Subcutaneous abdominal adipose tissue (tissue), 5 donors: ENCODE data around the gene XRCC5.
"Not testable (repeated sequence)": the region's sequence is repeated elsewhere in the genome, so short reads cannot be mapped to it uniquely, and the experiment has no call there.

Experiments used
- H3K27ac ChIP-seq: one replicate; pipeline ENCODE4 v1.7.0; 2013; ENCODE audit warnings: low read depth, mild to moderate bottlenecking, inconsistent platforms, low read length, moderate library complexity
- H3K27me3 ChIP-seq, 5 donors: one replicate each; pipeline ENCODE4 v1.7.0; 2013; ENCODE audit warnings: low read length in 5 of 5, inconsistent platforms in 1 of 5; ENCODE audit not compliant: control insufficient read depth in 5 of 5, insufficient read depth in 4 of 5
- H3K36me3 ChIP-seq, 5 donors: one replicate each; pipeline ENCODE4 v1.7.0; 2013; ENCODE audit warnings: low read length in 5 of 5; ENCODE audit not compliant: control insufficient read depth in 5 of 5, insufficient read depth in 5 of 5
- H3K4me1 ChIP-seq, 5 donors: one replicate each; pipeline ENCODE4 v1.7.0; 2013; ENCODE audit warnings: low read length in 5 of 5, mild to moderate bottlenecking in 3 of 5, moderate library complexity in 1 of 5; ENCODE audit not compliant: control insufficient read depth in 5 of 5, insufficient read depth in 5 of 5
- H3K4me3 ChIP-seq, 5 donors: one replicate each; pipeline ENCODE4 v1.7.0; 2013; ENCODE audit warnings: low read length in 5 of 5, low read depth in 1 of 5
- H3K9ac ChIP-seq, 5 donors: one replicate each; pipeline ENCODE4 v1.7.0; 2013; ENCODE audit warnings: low read length in 5 of 5, mild to moderate bottlenecking in 4 of 5, moderate library complexity in 3 of 5
- H3K9me3 ChIP-seq, 5 donors: one replicate each; pipeline ENCODE4 v1.7.0; 2013; ENCODE audit warnings: low read length in 5 of 5; ENCODE audit not compliant: control insufficient read depth in 5 of 5
- donor health status: healthy.
- donor health status: healthy.
- donor health status: healthy.
- donor health status: healthy.
- donor health status: healthy.

Gene XRCC5

DNA sequence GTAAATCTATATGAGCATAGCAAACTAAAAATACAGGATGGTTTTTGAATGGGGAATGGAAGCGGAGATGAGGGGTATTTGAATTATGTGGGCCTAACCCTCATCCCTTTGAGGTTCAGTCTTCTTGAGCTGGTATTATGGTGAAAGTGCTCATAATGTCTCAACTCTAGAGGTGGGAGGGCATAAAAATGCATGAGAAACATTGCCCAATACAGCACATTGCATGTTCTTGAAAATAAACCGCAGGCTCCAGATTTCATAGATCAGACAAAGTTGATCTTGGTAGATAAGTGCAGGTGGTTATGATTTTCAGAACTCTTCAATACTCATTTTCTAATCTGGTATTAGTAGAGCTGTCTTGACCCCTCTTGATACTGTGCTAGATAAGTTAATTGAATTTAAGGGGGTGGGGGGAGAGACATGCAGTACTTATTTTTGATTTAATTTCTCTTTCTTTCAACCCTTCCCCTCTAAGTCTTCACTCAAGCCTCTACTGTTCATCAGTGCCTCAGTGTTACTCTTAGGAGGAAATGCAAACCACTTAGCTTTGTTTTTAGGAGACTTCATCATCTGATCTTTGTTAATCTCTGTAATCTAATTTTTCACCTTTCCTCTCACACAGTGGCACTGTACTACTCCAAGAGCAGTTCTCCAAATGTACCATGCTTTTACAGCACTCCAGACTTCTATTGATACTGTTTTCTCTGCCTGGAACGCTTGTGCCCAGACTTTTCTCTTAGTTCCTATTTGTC lies 22.2 kb downstream of the XRCC5 start:
- Histone ChIP-seq H3K27me3 (no peaks in the 10 kb centered on the region), H3K9me3 (no peaks in the 10 kb centered on the region), H3K36me3 (peaks cover 62 to 93% (median 70%) of the 10 kb centered on the region in 5 donors), H3K4me3 (no peak overlapping the region), H3K4me1 (peaks cover 0 to 13% (median 0%) of the 10 kb centered on the region in 5 donors), H3K27ac (no peak overlapping the region), H3K9ac (peak overlapping the region in 1 of 5 donors; percentile 20)

DNA sequence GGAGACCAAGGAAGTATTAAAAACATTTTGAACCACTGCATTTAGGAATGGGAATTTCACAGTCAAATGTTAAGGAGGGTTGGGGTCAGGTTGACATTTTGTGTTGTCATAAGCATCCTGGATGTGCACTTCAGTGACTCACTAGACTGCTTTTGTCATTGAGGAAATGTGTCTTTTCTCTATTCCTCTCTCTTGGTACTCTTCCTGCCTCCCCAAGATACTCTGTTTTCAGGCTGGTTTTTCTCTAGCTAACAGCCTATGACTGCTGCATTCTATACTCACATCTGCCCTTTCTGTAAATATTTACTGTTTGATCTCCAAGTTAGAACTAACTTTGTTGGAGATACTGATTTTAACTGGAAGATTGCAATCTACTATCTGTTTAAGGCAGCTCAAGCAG lies 23.4 kb downstream of the XRCC5 start:
- H3K27ac ChIP-seq, result no peak overlapping the region
- H3K27me3 ChIP-seq, result no peaks in the 10 kb centered on the region
- H3K9ac ChIP-seq, result no peak overlapping the region
- peaks cover 69 to 93% (median 71%) of the 10 kb centered on the region in 5 donors for H3K36me3 ChIP-seq
- H3K4me3 ChIP-seq, result no peak overlapping the region
- no peaks in the 10 kb centered on the region for H3K9me3 ChIP-seq
- peaks cover 0 to 13% (median 0%) of the 10 kb centered on the region in 5 donors for H3K4me1 ChIP-seq

DNA sequence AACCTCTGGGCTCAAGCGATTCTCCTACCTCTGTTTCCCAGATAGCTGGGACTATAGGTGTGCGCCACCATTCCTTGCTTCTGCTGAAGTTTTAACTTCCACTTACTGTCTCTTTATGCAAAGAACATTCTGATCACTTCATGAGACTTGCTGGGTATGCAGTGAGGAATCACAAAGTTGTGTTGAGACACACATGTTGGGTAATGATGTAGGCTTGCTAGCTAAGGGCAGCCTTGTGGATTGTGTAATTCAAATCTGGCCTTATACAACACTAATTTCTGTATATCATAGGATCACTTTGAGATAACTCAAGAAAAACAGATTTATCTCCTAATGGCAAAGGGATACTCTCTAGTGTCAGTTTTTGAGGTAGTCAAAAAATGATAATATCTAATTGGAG lies 24.2 kb downstream of the XRCC5 start:
- H3K9me3 ChIP-seq, result no peaks in the 10 kb centered on the region
- peaks cover 69 to 93% (median 78%) of the 10 kb centered on the region in 5 donors for H3K36me3 ChIP-seq
- H3K9ac ChIP-seq, result no peak overlapping the region
- H3K27me3 ChIP-seq, result no peaks in the 10 kb centered on the region
- no peak overlapping the region for H3K4me3 ChIP-seq
- no peak overlapping the region for H3K27ac ChIP-seq
- peaks cover 0 to 13% (median 0%) of the 10 kb centered on the region in 5 donors for H3K4me1 ChIP-seq

DNA sequence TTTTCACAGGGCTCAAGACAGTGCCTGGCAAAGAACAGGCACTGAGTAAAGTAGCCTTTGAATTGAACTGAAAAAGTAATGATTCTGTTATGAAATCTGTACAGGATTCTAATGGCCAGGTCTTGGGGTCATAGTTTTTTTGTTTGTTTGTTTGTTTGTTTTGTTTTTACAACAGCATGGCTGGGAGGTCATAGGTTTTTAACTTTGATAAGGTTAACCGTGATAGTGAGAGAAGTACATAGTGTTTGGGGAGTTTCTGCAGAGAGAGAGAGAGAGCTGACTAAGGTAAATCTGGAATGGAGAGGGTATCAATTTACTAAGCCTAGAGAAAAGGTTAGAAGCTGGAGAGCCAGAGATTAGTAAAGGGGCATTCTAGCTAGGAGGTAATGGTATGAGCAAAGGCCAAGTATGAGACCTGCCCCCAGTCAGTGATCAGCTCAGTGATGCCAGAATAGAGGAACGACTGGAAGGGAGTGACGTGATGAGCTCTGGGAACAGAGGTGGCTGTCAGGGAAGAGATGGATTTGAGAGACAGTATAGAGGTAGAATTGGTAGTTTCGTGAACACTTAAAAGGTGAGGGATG lies 25.9 kb downstream of the XRCC5 start:
- H3K9me3 ChIP-seq, result no peaks in the 10 kb centered on the region
- H3K4me1 ChIP-seq, result peaks cover 0 to 13% (median 0%) of the 10 kb centered on the region in 5 donors
- H3K27ac ChIP-seq, result no peak overlapping the region
- H3K9ac ChIP-seq, result no peak overlapping the region
- no peaks in the 10 kb centered on the region for H3K27me3 ChIP-seq
- no peak overlapping the region for H3K4me3 ChIP-seq
- H3K36me3 ChIP-seq, result peaks cover 65 to 93% (median 86%) of the 10 kb centered on the region in 5 donors

DNA sequence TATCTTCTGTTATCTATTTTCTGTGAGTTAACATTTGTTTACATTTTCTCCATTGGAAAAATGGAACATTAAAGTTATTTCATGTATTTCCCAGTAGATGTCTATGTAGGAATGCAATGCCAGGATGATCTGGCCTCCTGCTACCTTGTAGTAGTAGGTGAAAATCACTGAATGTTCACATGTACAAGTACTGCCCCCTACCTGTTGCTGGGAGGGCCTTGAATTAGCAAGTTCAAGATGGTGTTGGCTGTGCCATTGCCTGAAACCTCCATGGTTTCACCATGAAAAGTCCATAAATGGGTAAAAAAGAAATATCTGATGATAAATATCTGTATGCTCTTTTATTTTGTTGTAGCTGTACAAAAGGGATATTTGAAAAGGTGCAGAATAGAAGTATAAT lies 30.7 kb downstream of the XRCC5 start:
- no peak overlapping the region for H3K4me3 ChIP-seq
- no peaks in the 10 kb centered on the region for H3K9me3 ChIP-seq
- peaks cover 68 to 95% (median 88%) of the 10 kb centered on the region in 5 donors for H3K36me3 ChIP-seq
- H3K4me1 ChIP-seq, result no peaks in the 10 kb centered on the region
- no peaks in the 10 kb centered on the region for H3K27me3 ChIP-seq
- no peak overlapping the region for H3K9ac ChIP-seq
- H3K27ac ChIP-seq, result no peak overlapping the region

DNA sequence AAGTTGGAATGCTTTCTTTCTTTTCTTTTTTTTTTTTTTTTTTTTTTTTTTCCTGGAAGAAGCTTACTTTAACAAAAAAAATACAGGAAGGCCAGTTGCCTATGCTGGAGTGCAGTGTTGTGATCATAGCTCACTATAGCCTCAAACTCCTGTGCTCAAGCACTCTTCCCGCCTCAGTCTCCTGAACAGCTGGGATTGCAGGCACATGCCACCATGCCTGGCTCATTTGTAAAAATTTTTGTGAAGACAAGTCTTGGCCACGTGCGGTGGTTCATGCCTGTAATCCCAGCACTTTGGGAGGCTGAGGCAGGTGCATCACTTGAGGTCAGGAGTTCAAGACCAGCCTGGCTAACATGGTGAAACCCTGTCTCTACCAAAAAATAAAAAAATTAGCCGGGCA lies 32.4 kb downstream of the XRCC5 start:
- not testable (repeated sequence) for H3K27me3 ChIP-seq, H3K9me3 ChIP-seq, H3K9ac ChIP-seq, H3K4me3 ChIP-seq, H3K27ac ChIP-seq, H3K4me1 ChIP-seq
- peaks cover 72 to 95% (median 80%) of the 10 kb centered on the region in 5 donors for H3K36me3 ChIP-seq

DNA sequence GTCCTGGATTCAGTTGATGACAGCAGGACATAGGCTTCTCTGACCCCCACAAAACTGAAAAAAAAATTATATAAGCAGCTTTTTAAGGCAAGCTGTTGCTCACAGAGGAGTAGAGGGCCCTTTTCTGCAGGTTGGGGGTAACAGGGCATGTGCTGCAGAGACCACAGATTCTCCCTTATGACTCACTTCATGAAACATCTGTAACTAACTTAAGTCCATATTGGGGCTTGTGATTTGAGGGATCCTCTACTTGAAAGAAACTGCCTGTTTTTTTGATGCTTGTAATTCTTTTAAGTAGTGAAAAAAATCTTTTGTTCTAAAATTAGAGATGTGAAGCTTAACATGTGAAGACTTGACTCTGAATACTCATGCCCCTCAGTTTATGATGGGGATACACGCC lies 33.4 kb downstream of the XRCC5 start:
- Histone ChIP-seq H3K9me3 (no peaks in the 10 kb centered on the region), H3K27me3 (no peaks in the 10 kb centered on the region), H3K36me3 (peaks cover 66 to 94% (median 77%) of the 10 kb centered on the region in 5 donors), H3K9ac (no peak overlapping the region), H3K27ac (no peak overlapping the region), H3K4me3 (no peak overlapping the region), H3K4me1 (no peaks in the 10 kb centered on the region)

DNA sequence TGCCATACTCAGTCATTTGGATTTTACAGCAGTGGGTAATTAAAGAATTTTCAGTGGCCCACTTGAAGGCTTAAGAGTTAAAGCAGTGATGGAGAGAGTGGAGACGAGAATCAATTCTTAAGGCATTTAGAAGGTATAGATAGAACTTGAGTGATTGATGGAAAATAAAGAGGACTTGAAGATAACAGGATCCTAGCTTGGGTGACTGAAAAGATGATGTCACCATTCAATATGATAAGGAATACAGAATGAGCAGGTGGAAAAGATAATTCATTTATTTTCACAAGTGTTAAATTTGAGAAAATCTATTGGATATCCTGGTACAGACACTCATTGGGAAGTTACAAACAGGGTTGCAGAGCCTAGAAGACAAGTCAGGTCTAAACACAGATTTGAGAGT lies 35.2 kb downstream of the XRCC5 start:
- peaks cover 61 to 94% (median 75%) of the 10 kb centered on the region in 5 donors for H3K36me3 ChIP-seq
- H3K9me3 ChIP-seq, result no peaks in the 10 kb centered on the region
- H3K4me1 ChIP-seq, result no peaks in the 10 kb centered on the region
- H3K4me3 ChIP-seq, result no peak overlapping the region
- H3K27ac ChIP-seq, result no peak overlapping the region
- no peak overlapping the region for H3K9ac ChIP-seq
- H3K27me3 ChIP-seq, result no peaks in the 10 kb centered on the region

DNA sequence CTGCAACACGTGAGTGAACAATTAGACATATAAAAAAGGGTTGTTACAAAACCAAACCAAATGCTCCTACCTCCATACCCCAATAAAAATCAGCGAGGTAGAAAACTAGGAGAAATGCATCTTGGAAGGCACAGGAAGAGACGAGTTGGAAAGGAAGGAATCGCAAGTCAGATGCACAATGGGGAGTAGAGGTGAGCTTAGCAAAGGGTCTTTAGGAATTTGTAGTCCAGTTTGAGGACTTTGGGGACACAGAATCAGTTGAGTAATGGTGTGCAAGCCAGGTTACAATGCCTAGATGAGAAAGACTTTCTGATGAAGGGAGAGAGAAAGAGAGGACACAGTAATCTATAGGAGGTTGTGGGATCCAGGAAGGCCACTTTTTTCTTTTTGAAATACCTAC lies 35.7 kb downstream of the XRCC5 start:
- no peaks in the 10 kb centered on the region for H3K4me1 ChIP-seq
- no peaks in the 10 kb centered on the region for H3K27me3 ChIP-seq
- peaks cover 65 to 94% (median 75%) of the 10 kb centered on the region in 5 donors for H3K36me3 ChIP-seq
- no peak overlapping the region for H3K4me3 ChIP-seq
- no peak overlapping the region for H3K27ac ChIP-seq
- no peaks in the 10 kb centered on the region for H3K9me3 ChIP-seq
- H3K9ac ChIP-seq, result no peak overlapping the region

DNA sequence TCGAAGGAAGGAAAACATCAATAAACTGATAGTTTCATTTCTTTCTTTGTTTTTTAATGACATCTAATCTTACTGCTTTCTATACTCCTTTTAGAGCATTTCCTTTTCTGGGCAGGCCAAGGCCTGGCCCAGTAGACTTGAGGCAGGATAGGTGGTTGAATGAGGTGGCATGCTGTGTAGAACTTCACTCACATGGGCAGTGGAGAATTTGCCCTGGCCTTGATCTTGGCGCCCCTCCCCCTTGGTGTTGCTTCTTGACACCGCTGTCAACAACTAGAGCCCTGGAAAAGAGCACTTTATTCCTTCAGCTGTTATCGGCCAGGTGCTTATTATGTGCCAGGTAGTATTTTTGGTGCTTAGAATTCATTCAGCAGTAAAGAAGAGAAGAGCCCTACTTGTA lies 37.4 kb downstream of the XRCC5 start:
- H3K9ac ChIP-seq, result no peak overlapping the region
- no peak overlapping the region for H3K27ac ChIP-seq
- peaks cover 64 to 93% (median 72%) of the 10 kb centered on the region in 5 donors for H3K36me3 ChIP-seq
- no peaks in the 10 kb centered on the region for H3K4me1 ChIP-seq
- no peaks in the 10 kb centered on the region for H3K27me3 ChIP-seq
- no peak overlapping the region for H3K4me3 ChIP-seq
- H3K9me3 ChIP-seq, result no peaks in the 10 kb centered on the region
